Erythroblast (primary cell): ENCODE measurements around the gene CRY1.

ENCODE experiments used
- GATA1 ChIP-seq: IDR thresholded peaks from 2 replicates; pipeline ENCODE4 v1.6.1; 2011; ENCODE audit warnings: low read depth, mild to moderate bottlenecking, control low read depth, low read length, moderate library complexity
- POLR2A ChIP-seq: IDR thresholded peaks from 2 replicates; pipeline ENCODE4 v1.6.1; 2011; ENCODE audit warnings: mild to moderate bottlenecking, low read length

DNA sequence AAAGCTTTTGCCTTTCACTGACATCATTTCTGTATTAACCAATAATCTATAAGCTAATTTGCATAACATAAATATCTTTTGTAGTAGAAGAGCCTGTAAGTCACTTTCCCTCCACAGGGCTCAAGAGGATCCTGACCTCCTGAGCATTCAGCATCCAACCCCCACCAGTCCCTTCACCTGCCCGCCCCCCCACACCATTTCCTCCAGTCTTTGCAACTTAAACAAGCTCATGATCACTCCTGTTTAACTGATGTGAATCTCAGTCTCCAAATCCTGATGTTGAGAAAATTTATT lies 12.0 kb upstream of the CRY1 start:
- TF ChIP-seq POLR2A (no peak), GATA1 (no peak)
